Panc1 (cell line): ENCODE results near the gene PDE8B.

ENCODE experiments used
- REST ChIP-seq, 2 experiments: IDR thresholded peaks; 2 replicates each; pipeline ENCODE4 v1.6.1; 2011 to 2012; ENCODE audit warnings: low read depth in 2 of 2, control low read depth in 1 of 2, low read length in 1 of 2, mild to moderate bottlenecking in 1 of 2, moderate library complexity in 1 of 2; ENCODE audit not compliant: insufficient read depth in 1 of 2
- TF ChIP-seq, protein P1 (sequence below): fragments of 450-650 bp; IDR thresholded peaks from 2 replicates; pipeline ENCODE4 v1.5.1; 2017; ENCODE audit warnings: mild to moderate bottlenecking

- no peak for TF ChIP-seq REST (IDR thresholded peaks at IDR 0.05; ENCODE audit: insufficient read depth in 1 of 2, low read depth in 2 of 2, low read length in 1 of 2)
- TF ChIP-seq, protein P1, sequence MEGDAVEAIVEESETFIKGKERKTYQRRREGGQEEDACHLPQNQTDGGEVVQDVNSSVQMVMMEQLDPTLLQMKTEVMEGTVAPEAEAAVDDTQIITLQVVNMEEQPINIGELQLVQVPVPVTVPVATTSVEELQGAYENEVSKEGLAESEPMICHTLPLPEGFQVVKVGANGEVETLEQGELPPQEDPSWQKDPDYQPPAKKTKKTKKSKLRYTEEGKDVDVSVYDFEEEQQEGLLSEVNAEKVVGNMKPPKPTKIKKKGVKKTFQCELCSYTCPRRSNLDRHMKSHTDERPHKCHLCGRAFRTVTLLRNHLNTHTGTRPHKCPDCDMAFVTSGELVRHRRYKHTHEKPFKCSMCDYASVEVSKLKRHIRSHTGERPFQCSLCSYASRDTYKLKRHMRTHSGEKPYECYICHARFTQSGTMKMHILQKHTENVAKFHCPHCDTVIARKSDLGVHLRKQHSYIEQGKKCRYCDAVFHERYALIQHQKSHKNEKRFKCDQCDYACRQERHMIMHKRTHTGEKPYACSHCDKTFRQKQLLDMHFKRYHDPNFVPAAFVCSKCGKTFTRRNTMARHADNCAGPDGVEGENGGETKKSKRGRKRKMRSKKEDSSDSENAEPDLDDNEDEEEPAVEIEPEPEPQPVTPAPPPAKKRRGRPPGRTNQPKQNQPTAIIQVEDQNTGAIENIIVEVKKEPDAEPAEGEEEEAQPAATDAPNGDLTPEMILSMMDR: no peak
These were observed 5.5 kb upstream of the PDE8B start for GRCh38 chr5:77204967-77205366.
